Endothelial cell of umbilical vein (primary cell): Measurements from ENCODE around the gene COG5. TPM values are rescaled to one million over a fixed set of nuclear protein-coding genes. Genes with fewer than 3 reads are reported as not detected.

Experiments
- BruUV-seq: library from RNA; stranded (reverse); fragments of 400-500 nt; replicated peaks from 2 replicates; lab custom pipeline; 2021; lab: Mats Ljungman, UMichigan
- CTCF ChIA-PET: fragments of 300-600, 350-600 bp; sonication (Branson Sonifier 250); formaldehyde crosslinking; loops from one replicate; lab custom pipeline; 2021; ENCODE audit warnings: antibody characterized with exemption, inconsistent platforms; lab: Charles Lee
- POLR2A ChIA-PET: fragments of 300-600, 350-600 bp; sonication (Branson Sonifier 250); formaldehyde crosslinking; loops from one replicate; lab custom pipeline; 2021; ENCODE audit warnings: antibody characterized with exemption, inconsistent platforms; lab: Charles Lee
- DNase-seq: peaks from one replicate; pipeline ENCODE4 v3.0.0-alpha.2; 2011; ENCODE audit warnings: low read depth, low spot score
- FAIRE-seq: peaks from 2 replicates; lab custom pipeline; 2011; peaks lifted over from hg19 to GRCh38; lab: Jason Lieb, UNC
- H2AFZ ChIP-seq: 2 replicates; pipeline ENCODE4 v1.6.0; 2012; ENCODE audit warnings: low read depth, low read length, control low read depth, inconsistent platforms
- H3K27ac ChIP-seq: 2 replicates; pipeline ENCODE4 v1.5.1; 2011; ENCODE audit warnings: low read depth, mild to moderate bottlenecking, control low read depth, low read length, moderate library complexity; ENCODE audit not compliant: insufficient read depth
- H3K27me3 ChIP-seq, 2 experiments: 2 replicates each; pipeline versions ENCODE4 v1.6.0 to v1.6.1; 2011; ENCODE audit warnings: low read length in 2 of 2, mixed read lengths in 1 of 2; ENCODE audit not compliant: control insufficient read depth in 2 of 2, insufficient read depth in 2 of 2
- H3K36me3 ChIP-seq, 2 experiments: 2 replicates in 1 of 2; 3 replicates in 1 of 2; pipeline ENCODE4 v1.5.1; 2011; ENCODE audit warnings: low read length in 2 of 2, mild to moderate bottlenecking in 1 of 2, moderate library complexity in 1 of 2; ENCODE audit not compliant: control insufficient read depth in 2 of 2, insufficient read depth in 2 of 2; ENCODE audit errors: extremely low read depth in 1 of 2
- H3K4me1 ChIP-seq: 3 replicates; pipeline ENCODE4 v1.5.1; 2011; ENCODE audit warnings: mild to moderate bottlenecking, low read length; ENCODE audit not compliant: control insufficient read depth, insufficient read depth; ENCODE audit errors: extremely low read depth
- H3K4me2 ChIP-seq: 2 replicates; pipeline ENCODE4 v1.6.1; 2011; ENCODE audit warnings: low read length, control low read depth, mixed read lengths; ENCODE audit not compliant: insufficient read depth
- H3K4me3 ChIP-seq, 3 experiments: fragments of 200-600 bp in 1 of 3; sonication (generic), shearing (Covaris generic) in 1 of 3; replicated peaks in 1 of 3; 2 replicates each; pipeline ENCODE4 v1.5.1; 2011 to 2016; ENCODE audit warnings: control low read depth in 3 of 3, low read length in 3 of 3, mild to moderate bottlenecking in 2 of 3, inconsistent platforms in 1 of 3, low read depth in 1 of 3, moderate library complexity in 1 of 3; ENCODE audit not compliant: insufficient read depth in 1 of 3
- H3K79me2 ChIP-seq: 2 replicates; pipeline ENCODE4 v1.6.0; 2012; ENCODE audit warnings: low read length, inconsistent platforms; ENCODE audit not compliant: control insufficient read depth, insufficient read depth
- H3K9ac ChIP-seq: replicated peaks from 2 replicates; pipeline ENCODE3; 2011; ENCODE audit warnings: low read length, control low read depth; ENCODE audit not compliant: insufficient read depth; ENCODE audit errors: extremely low read depth
- H3K9me1 ChIP-seq: replicated peaks from 3 replicates; pipeline ENCODE4 v1.6.0; 2011; ENCODE audit warnings: mild to moderate bottlenecking, low read length; ENCODE audit not compliant: control insufficient read depth, insufficient read depth; ENCODE audit errors: extremely low read depth
- H3K9me3 ChIP-seq: replicated peaks from 2 replicates; pipeline ENCODE4 v1.5.1; 2012; ENCODE audit warnings: low read length, inconsistent platforms; ENCODE audit not compliant: control insufficient read depth, insufficient read depth
- H4K20me1 ChIP-seq: replicated peaks from 2 replicates; pipeline ENCODE3; 2011; ENCODE audit warnings: mild to moderate bottlenecking, low read length; ENCODE audit not compliant: control insufficient read depth, insufficient read depth; ENCODE audit errors: extremely low read depth
- EZH2 ChIP-seq: IDR thresholded peaks from 2 replicates; pipeline ENCODE4 v1.6.1; 2012; ENCODE audit warnings: borderline replicate concordance, low read depth, mild to moderate bottlenecking, moderate library complexity, low read length, inconsistent platforms; ENCODE audit not compliant: severe bottlenecking
- FOS ChIP-seq: IDR thresholded peaks from 2 replicates; pipeline ENCODE4 v1.6.1; 2011; ENCODE audit warnings: mild to moderate bottlenecking, low read length, moderate library complexity, borderline replicate concordance; ENCODE audit not compliant: insufficient read depth
- GATA2 ChIP-seq: IDR thresholded peaks from 2 replicates; pipeline ENCODE4 v1.7.0; 2011; ENCODE audit warnings: low read depth, mild to moderate bottlenecking, moderate library complexity, mixed read lengths, low read length; ENCODE audit not compliant: insufficient read length, insufficient read depth
- JUN ChIP-seq: IDR thresholded peaks from 2 replicates; pipeline ENCODE4 v1.6.1; 2011; ENCODE audit warnings: borderline replicate concordance, low read depth; ENCODE audit not compliant: insufficient read length, insufficient read depth
- MYC ChIP-seq: IDR thresholded peaks from one replicate; pipeline ENCODE4 v1.6.1; 2011; ENCODE audit warnings: mild to moderate bottlenecking, low read depth, low read length
- POLR2A ChIP-seq: IDR thresholded peaks from 2 replicates; pipeline ENCODE4 v1.6.1; 2012; ENCODE audit warnings: low read depth, mild to moderate bottlenecking, control low read depth, low read length
- POLR2AphosphoS5 ChIP-seq: IDR thresholded peaks from 2 replicates; pipeline ENCODE4 v1.6.1; 2012; ENCODE audit warnings: low read depth, mild to moderate bottlenecking, control low read depth, low read length, moderate library complexity; ENCODE audit not compliant: insufficient read depth
- dilution Hi-C: fragments of 300-500 bp; cut with MboI; formaldehyde crosslinking; loops from one replicate; pipeline ENCODE4 v1.15.0; 2019; ENCODE audit warnings: low sequenced_read_pairs; ENCODE audit not compliant: extremely low pct_ligation_motif_present
- intact Hi-C: fragments of 100-400 bp; cut with micrococcal nuclease; formaldehyde crosslinking; loops from one replicate; pipeline ENCODE4 v1.10.0; 2022
- polyA plus RNA-seq, 4 experiments: library from polyadenylated mRNA; depleted of rRNA in 3 of 4; stranded (reverse) in 3 of 4; unstranded in 1 of 4; fragments of >200 nt; gene quantifications; 2 replicates each; pipeline versions ENCODE4 v1.2.1 to v1.2.3, GENCODE V29; 2011 to 2012; ENCODE audit warnings: missing spikeins in 1 of 4
- total RNA-seq: library from RNA; stranded (reverse); gene quantifications from 2 replicates; pipeline ENCODE4 v1.2.3, GENCODE V29; 2021
- TF ChIP-seq, protein P1 (sequence below), 2 donors: IDR thresholded peaks; 1 replicate in 1 of 2; 2 replicates in 1 of 2; pipeline ENCODE4 v1.5.1; 2011; ENCODE audit warnings: low read length in 2 of 2, mild to moderate bottlenecking in 2 of 2, moderate library complexity in 2 of 2, control low read depth in 1 of 2, inconsistent platforms in 1 of 2, low read depth in 1 of 2; ENCODE audit not compliant: insufficient read depth in 1 of 2; ENCODE audit errors: extremely low read depth in 1 of 2
- TF ChIP-seq, protein P2 (sequence below): IDR thresholded peaks from 2 replicates; pipeline ENCODE4 v1.6.1; 2011; ENCODE audit not compliant: insufficient read depth, insufficient read length

COG5 gene
- total and polyA plus RNA-seq, 2 donors (not counting 3 experiments of a cell fraction or from before 2014, with no cell fraction given): 18.8 to 45.3 TPM

- no peaks in the 10 kb centered on the region for H4K20me1 ChIP-seq
- no peak overlapping the region for H3K9ac ChIP-seq
- no peaks in the 10 kb centered on the region for H3K4me1 ChIP-seq
- dilution Hi-C loops: no loop called here
- TF ChIP-seq POLR2A (no peak), JUN (no peak), MYC (no peak), EZH2 (no peak), POLR2AphosphoS5 (no peak), GATA2 (no peak), FOS (no peak)
- TF ChIP-seq, protein P1, sequence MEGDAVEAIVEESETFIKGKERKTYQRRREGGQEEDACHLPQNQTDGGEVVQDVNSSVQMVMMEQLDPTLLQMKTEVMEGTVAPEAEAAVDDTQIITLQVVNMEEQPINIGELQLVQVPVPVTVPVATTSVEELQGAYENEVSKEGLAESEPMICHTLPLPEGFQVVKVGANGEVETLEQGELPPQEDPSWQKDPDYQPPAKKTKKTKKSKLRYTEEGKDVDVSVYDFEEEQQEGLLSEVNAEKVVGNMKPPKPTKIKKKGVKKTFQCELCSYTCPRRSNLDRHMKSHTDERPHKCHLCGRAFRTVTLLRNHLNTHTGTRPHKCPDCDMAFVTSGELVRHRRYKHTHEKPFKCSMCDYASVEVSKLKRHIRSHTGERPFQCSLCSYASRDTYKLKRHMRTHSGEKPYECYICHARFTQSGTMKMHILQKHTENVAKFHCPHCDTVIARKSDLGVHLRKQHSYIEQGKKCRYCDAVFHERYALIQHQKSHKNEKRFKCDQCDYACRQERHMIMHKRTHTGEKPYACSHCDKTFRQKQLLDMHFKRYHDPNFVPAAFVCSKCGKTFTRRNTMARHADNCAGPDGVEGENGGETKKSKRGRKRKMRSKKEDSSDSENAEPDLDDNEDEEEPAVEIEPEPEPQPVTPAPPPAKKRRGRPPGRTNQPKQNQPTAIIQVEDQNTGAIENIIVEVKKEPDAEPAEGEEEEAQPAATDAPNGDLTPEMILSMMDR (IDR thresholded peaks at IDR 0.05; ENCODE audit: extremely low read depth in 1 of 2, insufficient read depth in 1 of 2, low read depth in 1 of 2, low read length in 2 of 2): no peak
- TF ChIP-seq, protein P2, sequence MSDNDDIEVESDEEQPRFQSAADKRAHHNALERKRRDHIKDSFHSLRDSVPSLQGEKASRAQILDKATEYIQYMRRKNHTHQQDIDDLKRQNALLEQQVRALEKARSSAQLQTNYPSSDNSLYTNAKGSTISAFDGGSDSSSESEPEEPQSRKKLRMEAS: no peak
- H3K27me3 ChIP-seq: no peaks in the 10 kb centered on the region
- no peaks in the 10 kb centered on the region for H3K79me2 ChIP-seq
- H3K4me3 ChIP-seq: no peak overlapping the region
- peaks cover 3% of the 10 kb centered on the region for H3K9me1 ChIP-seq
- DNase-seq (no peak), FAIRE-seq (no peak)
- intact Hi-C loops: no loop called here
- H3K9me3 ChIP-seq: no peaks in the 10 kb centered on the region
- POLR2A ChIA-PET: no interaction called here
- CTCF ChIA-PET: no interaction called here
- no peaks in the 10 kb centered on the region for H3K36me3 ChIP-seq
- H3K27ac ChIP-seq: no peak overlapping the region
- no peak overlapping the region for H2AFZ ChIP-seq
- no TSS peak for BruUV-seq
- H3K4me2 ChIP-seq: no peak overlapping the region
Observed at GRCh38 chr7:107432261-107432660, 131.5 kb downstream of the COG5 start.
